HG02852 (cell line): ENCODE results near the gene USP17L24.
"Not testable (repeated sequence)": the region's sequence is repeated elsewhere in the genome, so short reads cannot be mapped to it uniquely, and the experiment has no call there.

Experiments
- ATAC-seq: cut with Tn5 transposase; IDR thresholded peaks from one replicate; pipeline ENCODE4 v1.9.1; 2021; ENCODE audit warnings: mild to moderate bottlenecking, moderate library complexity; ENCODE audit not compliant: unreplicated experiment

The USP17L24 gene

GRCh38 chr4:9324865-9325264 lies at the start of gene USP17L24:
TSS of gene USP17L24 (plus strand) at chr4:9325165. CDS start at chr4:9325165, 0 bp downstream.
- not testable (repeated sequence) for ATAC-seq

- ATAC-seq, result not testable (repeated sequence)
Measured at GRCh38 chr4:9324191-9324590, 774 bp upstream of the USP17L24 start.

- not testable (repeated sequence) for ATAC-seq
Measured at GRCh38 chr4:9329611-9330010, 4.6 kb downstream of the USP17L24 start, which contains the start of gene USP17L25. TSS of gene USP17L25 (plus strand) at chr4:9329911. CDS start at chr4:9329911, 0 bp downstream.

GRCh38 chr4:9334358-9334757 lies 9.4 kb downstream of the USP17L24 start, which contains the start of gene USP17L26:
TSS of gene USP17L26 (plus strand) at chr4:9334658. CDS start at chr4:9334658, 0 bp downstream.
- ATAC-seq, result not testable (repeated sequence)

DNA sequence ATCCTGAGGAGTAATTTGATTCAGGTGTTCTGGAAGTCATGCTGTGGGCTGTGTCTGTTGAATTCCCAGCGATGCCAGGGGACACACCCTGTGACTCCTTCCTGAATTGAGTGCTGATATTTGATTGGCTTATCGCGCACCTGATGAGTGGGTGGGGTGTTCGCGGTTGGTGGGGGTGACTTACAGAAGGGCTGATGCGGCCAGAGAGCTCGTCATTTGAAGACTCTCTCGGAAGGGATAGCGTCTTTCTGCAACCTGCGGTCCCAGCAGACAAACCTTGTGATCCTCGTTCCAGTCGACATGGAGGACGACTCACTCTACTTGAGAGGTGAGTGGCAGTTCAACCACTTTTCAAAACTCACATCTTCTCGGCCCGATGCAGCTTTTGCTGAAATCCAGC lies 14.1 kb downstream of the USP17L24 start, which contains the start of gene USP17L5:
Gene USP17L5, plus strand, starts transcription at position 301 of the 400 bp plus-strand sequence. Its CDS starts 0 bp downstream, at position 301.
- not testable (repeated sequence) for ATAC-seq

GRCh38 chr4:9343848-9344247 lies 18.9 kb downstream of the USP17L24 start, which contains the start of gene USP17L27:
TSS of gene USP17L27 (plus strand) at chr4:9344148. CDS start at chr4:9344148, 0 bp downstream.
- ATAC-seq, result not testable (repeated sequence)

GRCh38 chr4:9348593-9348992 lies 23.6 kb downstream of the USP17L24 start, which contains the start of gene USP17L28:
TSS of gene USP17L28 (plus strand) at chr4:9348893. CDS start at chr4:9348893, 0 bp downstream.
- ATAC-seq, result not testable (repeated sequence)

- ATAC-seq, result not testable (repeated sequence)
Measured at GRCh38 chr4:9350866-9351265, 25.9 kb downstream of the USP17L24 start.

- ATAC-seq, result not testable (repeated sequence)
Measured at GRCh38 chr4:9353338-9353737, 28.4 kb downstream of the USP17L24 start, which contains the start of gene USP17L29. TSS of gene USP17L29 (plus strand) at chr4:9353638. CDS start at chr4:9353638, 0 bp downstream.

- ATAC-seq, result not testable (repeated sequence)
Measured at GRCh38 chr4:9362829-9363228, 37.9 kb downstream of the USP17L24 start, which contains the start of gene USP17L30. TSS of gene USP17L30 (plus strand) at chr4:9363129. CDS start at chr4:9363129, 0 bp downstream.
